GM12873 (cell line): ENCODE measurements around the gene SHMT2.

Experiments used
- TF ChIP-seq, protein P1 (sequence below): IDR thresholded peaks from 2 replicates; pipeline ENCODE4 v1.5.1; 2012; ENCODE audit warnings: low read depth, mild to moderate bottlenecking, moderate library complexity, low read length, control low read depth; ENCODE audit not compliant: insufficient read depth; ENCODE audit errors: missing control alignments

The SHMT2 gene

DNA sequence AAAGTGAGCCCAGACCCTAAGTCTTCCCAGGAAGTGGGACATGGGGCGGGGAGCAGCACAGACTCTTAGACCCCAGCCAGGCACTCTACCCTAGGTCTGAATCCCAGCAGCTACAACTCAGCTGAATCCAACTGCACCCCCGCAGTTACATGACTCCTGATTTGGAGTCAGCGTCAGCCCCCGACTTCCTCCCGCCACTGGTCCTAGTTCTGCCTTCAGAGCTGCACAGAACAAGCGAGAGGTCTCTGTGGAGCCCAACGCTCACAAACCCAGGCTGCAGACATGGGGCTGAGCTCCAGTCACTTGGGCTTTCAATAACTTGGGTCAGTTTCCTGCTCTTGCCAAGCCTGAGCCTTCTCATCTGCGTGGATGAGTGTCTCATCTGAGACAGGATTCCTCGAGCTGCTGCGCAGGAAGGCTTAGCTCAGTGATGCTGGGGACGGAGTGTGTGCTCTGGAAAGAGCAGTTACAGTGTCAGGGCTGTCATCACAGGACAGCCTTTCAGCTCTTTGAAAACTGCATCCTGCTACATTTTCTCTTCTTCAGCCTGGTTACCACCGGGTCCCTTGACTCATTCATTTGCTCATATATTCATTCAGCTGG lies 43.5 kb upstream of the SHMT2 start:
- TF ChIP-seq, protein P1, sequence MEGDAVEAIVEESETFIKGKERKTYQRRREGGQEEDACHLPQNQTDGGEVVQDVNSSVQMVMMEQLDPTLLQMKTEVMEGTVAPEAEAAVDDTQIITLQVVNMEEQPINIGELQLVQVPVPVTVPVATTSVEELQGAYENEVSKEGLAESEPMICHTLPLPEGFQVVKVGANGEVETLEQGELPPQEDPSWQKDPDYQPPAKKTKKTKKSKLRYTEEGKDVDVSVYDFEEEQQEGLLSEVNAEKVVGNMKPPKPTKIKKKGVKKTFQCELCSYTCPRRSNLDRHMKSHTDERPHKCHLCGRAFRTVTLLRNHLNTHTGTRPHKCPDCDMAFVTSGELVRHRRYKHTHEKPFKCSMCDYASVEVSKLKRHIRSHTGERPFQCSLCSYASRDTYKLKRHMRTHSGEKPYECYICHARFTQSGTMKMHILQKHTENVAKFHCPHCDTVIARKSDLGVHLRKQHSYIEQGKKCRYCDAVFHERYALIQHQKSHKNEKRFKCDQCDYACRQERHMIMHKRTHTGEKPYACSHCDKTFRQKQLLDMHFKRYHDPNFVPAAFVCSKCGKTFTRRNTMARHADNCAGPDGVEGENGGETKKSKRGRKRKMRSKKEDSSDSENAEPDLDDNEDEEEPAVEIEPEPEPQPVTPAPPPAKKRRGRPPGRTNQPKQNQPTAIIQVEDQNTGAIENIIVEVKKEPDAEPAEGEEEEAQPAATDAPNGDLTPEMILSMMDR = no peak

DNA sequence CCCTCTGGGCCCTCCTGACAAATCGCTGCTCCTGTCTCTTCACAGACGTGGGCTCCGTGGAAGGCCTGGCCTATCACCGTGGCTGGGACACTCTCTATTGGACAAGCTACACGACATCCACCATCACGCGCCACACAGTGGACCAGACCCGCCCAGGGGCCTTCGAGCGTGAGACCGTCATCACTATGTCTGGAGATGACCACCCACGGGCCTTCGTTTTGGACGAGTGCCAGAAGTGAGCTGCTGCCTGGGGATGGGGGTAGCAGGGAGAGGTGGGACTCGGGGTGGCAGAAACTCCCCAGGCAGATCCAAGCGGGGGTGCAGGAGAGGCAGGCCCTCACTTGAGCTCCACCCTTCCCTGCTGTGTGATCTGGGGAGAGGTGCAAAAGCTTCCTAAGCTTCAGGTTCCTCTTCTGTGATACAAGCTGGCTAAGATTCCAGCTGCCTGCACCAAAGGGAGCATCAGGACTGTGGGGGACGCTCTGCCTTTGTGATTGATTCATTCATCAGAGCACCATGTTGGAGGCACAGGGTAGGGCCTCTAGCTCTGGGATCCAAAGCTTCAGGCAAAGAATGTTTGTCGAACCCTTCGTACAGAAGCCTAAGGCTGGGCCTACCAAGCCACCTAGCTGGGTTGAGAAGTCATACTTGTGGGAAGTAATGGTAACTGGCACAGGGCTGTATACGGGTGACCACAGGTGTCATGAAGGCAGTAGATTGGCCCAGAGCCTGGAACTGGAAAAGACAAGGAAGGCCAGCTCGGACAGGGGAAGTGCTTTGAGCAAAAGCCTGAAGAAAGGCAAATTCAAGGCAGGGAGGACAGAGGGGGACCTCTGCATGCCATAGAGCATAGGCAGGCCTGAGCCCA lies 42.1 kb upstream of the SHMT2 start:
- TF ChIP-seq, protein P1 = no peak

DNA sequence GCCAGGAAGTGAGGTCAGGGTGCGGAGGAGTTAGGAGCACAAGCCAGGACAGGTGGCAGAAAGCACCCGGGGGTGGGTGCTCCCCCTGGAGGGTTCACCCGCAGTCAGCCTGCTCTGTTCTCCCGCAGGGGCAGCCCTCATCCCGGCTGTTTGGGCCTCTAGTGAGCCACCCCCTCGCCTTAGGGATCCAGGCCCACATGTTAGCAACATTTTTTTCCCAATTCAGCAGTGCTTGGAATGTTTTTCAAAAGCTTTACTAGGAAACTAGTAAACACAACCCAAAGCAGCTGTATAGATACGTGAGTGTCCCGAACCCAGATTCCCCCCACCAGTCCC lies 41.5 kb upstream of the SHMT2 start:
- TF ChIP-seq, protein P1 = no peak

DNA sequence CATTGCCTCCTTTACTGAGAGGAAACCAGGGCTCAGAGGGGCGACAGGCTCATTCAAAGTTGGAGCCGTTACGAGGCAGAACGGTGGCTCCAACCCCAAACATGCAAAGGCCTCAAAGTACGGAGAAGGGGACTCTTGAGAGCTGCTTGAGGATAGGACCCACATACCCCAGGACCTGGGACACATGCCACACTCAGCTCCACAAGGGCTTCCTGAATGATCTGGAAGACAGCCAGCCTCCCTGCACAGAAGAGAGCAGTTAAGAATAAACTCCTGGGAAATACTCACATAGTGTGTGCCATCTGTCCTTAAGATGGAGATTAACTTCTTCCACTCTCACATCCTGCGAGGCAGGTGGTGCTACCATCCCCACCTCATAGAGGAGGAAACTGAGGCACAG lies 39.5 kb upstream of the SHMT2 start:
- TF ChIP-seq, protein P1 = no peak

DNA sequence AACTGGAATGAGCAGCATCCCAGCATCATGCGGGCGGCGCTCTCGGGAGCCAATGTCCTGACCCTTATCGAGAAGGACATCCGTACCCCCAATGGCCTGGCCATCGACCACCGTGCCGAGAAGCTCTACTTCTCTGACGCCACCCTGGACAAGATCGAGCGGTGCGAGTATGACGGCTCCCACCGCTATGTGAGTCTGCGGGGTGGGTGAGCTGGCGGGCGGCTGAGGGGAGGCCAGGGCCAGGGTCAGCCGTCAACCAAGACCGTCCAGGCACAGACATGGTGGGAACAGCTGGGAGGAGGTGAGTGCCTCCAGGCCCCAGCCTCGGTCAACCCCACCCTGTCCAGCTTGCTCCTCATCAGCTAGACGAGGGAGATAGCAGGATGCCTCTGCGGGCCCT lies 38.7 kb upstream of the SHMT2 start:
- TF ChIP-seq, protein P1 = no peak

DNA sequence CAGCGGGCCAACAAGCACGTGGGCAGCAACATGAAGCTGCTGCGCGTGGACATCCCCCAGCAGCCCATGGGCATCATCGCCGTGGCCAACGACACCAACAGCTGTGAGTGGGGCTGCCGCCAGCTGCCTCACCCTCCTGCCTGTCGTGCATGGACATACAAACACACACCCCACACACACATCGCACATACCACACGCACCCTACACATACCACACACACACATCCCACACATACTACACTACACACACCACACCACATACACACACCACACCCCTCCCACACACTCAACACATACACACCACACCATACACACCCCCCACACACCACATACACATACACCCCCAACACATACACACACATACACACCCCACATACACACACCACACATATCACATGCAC lies 38.1 kb upstream of the SHMT2 start:
- TF ChIP-seq, protein P1 = no peak

DNA sequence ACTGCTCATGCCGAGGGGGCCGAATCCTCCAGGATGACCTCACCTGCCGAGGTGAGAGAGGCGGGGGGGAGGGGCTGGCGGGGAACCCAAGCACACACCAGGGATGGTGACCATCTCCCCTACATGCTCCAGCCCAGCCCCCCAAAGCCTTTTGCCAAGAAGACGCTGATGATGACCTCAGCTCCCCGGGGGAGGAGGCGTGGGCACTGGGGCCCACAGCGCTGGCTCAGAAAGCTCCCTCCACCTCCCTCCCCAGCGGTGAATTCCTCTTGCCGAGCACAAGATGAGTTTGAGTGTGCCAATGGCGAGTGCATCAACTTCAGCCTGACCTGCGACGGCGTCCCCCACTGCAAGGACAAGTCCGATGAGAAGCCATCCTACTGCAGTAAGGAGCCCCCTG lies 36.6 kb upstream of the SHMT2 start:
- TF ChIP-seq, protein P1 = no peak
